ENCODE results near the gene PKN3. TPM values are rescaled to one million over a fixed set of nuclear protein-coding genes. Genes with fewer than 3 reads are reported as not detected.

Gene PKN3
- total and polyA plus RNA-seq, 2 of the 13 experiments (the other 11 are each of a cell fraction or from before 2014, with no cell fraction given), result 10.5 to 13.2 TPM

DNA sequence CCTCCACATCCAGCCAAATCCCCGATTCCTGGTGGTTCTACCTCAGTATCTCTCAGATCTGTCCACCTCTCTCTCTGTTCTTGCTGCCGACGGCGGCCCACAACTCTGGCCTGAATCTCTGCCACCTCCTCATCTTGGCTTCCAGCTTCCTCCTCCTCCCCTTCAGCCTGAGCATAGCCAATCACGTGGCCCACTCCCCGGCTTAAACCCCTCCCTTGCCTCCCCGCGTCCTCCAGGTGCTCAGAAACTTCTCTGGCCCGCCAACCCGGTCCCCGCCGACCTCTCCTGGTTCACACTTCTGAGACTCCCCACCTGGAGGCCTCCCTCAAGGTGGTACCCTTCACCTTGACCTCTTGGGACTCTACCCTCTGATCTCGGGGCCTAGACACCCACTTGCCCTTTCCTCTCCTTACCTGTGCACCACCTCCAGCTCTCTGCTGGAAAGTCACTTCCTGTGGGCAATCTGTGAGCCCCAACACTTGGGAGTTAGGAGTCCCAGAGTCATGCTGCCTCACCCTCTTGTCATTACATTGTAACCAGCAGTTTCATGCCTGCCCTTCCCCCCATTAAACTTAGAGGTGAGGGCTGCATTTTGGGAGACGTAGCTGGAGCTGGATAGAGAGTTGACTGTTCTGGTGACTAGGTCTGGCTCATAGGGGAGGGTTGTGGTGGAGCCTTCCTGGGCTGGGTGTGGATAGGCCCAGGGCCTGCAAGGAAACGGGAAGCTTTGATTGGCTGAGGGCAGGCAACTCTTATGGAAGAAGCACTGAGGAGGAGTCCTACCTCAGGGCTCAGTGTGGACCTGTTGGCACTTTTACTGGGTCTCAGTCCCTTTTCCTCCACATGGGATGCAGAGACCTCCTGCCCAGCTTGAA lies 17.7 kb upstream of the PKN3 start (continued):
- TF ChIP-seq PLSCR1 (CRISPR knock-in tag; IDR thresholded peaks at IDR 0.05; ENCODE audit: borderline replicate concordance), result no peak
- TF ChIP-seq EED (CRISPR knock-in tag; IDR thresholded peaks at IDR 0.05), result no peak
- TF ChIP-seq PCBP1 (IDR thresholded peaks at IDR 0.05; ENCODE audit: borderline replicate concordance, low read depth, low read length), result no peak
- TF ChIP-seq, protein P1, sequence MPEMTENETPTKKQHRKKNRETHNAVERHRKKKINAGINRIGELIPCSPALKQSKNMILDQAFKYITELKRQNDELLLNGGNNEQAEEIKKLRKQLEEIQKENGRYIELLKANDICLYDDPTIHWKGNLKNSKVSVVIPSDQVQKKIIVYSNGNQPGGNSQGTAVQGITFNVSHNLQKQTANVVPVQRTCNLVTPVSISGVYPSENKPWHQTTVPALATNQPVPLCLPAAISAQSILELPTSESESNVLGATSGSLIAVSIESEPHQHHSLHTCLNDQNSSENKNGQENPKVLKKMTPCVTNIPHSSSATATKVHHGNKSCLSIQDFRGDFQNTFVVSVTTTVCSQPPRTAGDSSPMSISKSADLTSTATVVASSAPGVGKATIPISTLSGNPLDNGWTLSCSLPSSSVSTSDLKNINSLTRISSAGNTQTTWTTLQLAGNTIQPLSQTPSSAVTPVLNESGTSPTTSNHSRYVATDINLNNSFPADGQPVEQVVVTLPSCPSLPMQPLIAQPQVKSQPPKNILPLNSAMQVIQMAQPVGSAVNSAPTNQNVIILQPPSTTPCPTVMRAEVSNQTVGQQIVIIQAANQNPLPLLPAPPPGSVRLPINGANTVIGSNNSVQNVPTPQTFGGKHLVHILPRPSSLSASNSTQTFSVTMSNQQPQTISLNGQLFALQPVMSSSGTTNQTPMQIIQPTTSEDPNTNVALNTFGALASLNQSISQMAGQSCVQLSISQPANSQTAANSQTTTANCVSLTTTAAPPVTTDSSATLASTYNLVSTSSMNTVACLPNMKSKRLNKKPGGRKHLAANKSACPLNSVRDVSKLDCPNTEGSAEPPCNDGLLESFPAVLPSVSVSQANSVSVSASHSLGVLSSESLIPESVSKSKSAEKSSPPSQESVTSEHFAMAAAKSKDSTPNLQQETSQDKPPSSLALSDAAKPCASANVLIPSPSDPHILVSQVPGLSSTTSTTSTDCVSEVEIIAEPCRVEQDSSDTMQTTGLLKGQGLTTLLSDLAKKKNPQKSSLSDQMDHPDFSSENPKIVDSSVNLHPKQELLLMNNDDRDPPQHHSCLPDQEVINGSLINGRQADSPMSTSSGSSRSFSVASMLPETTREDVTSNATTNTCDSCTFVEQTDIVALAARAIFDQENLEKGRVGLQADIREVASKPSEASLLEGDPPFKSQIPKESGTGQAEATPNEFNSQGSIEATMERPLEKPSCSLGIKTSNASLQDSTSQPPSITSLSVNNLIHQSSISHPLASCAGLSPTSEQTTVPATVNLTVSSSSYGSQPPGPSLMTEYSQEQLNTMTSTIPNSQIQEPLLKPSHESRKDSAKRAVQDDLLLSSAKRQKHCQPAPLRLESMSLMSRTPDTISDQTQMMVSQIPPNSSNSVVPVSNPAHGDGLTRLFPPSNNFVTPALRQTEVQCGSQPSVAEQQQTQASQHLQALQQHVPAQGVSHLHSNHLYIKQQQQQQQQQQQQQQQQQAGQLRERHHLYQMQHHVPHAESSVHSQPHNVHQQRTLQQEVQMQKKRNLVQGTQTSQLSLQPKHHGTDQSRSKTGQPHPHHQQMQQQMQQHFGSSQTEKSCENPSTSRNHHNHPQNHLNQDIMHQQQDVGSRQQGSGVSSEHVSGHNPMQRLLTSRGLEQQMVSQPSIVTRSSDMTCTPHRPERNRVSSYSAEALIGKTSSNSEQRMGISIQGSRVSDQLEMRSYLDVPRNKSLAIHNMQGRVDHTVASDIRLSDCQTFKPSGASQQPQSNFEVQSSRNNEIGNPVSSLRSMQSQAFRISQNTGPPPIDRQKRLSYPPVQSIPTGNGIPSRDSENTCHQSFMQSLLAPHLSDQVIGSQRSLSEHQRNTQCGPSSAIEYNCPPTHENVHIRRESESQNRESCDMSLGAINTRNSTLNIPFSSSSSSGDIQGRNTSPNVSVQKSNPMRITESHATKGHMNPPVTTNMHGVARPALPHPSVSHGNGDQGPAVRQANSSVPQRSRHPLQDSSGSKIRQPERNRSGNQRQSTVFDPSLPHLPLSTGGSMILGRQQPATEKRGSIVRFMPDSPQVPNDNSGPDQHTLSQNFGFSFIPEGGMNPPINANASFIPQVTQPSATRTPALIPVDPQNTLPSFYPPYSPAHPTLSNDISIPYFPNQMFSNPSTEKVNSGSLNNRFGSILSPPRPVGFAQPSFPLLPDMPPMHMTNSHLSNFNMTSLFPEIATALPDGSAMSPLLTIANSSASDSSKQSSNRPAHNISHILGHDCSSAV (CRISPR knock-in tag; IDR thresholded peaks at IDR 0.05; ENCODE audit: borderline replicate concordance), result no peak
- TF ChIP-seq RXRA (CRISPR knock-in tag; IDR thresholded peaks at IDR 0.05), result no peak
- TF ChIP-seq, protein P2, sequence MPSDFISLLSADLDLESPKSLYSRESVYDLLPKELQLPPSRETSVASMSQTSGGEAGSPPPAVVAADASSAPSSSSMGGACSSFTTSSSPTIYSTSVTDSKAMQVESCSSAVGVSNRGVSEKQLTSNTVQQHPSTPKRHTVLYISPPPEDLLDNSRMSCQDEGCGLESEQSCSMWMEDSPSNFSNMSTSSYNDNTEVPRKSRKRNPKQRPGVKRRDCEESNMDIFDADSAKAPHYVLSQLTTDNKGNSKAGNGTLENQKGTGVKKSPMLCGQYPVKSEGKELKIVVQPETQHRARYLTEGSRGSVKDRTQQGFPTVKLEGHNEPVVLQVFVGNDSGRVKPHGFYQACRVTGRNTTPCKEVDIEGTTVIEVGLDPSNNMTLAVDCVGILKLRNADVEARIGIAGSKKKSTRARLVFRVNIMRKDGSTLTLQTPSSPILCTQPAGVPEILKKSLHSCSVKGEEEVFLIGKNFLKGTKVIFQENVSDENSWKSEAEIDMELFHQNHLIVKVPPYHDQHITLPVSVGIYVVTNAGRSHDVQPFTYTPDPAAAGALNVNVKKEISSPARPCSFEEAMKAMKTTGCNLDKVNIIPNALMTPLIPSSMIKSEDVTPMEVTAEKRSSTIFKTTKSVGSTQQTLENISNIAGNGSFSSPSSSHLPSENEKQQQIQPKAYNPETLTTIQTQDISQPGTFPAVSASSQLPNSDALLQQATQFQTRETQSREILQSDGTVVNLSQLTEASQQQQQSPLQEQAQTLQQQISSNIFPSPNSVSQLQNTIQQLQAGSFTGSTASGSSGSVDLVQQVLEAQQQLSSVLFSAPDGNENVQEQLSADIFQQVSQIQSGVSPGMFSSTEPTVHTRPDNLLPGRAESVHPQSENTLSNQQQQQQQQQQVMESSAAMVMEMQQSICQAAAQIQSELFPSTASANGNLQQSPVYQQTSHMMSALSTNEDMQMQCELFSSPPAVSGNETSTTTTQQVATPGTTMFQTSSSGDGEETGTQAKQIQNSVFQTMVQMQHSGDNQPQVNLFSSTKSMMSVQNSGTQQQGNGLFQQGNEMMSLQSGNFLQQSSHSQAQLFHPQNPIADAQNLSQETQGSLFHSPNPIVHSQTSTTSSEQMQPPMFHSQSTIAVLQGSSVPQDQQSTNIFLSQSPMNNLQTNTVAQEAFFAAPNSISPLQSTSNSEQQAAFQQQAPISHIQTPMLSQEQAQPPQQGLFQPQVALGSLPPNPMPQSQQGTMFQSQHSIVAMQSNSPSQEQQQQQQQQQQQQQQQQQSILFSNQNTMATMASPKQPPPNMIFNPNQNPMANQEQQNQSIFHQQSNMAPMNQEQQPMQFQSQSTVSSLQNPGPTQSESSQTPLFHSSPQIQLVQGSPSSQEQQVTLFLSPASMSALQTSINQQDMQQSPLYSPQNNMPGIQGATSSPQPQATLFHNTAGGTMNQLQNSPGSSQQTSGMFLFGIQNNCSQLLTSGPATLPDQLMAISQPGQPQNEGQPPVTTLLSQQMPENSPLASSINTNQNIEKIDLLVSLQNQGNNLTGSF (CRISPR knock-in tag; IDR thresholded peaks at IDR 0.05), result no peak
- TF ChIP-seq, protein P3, sequence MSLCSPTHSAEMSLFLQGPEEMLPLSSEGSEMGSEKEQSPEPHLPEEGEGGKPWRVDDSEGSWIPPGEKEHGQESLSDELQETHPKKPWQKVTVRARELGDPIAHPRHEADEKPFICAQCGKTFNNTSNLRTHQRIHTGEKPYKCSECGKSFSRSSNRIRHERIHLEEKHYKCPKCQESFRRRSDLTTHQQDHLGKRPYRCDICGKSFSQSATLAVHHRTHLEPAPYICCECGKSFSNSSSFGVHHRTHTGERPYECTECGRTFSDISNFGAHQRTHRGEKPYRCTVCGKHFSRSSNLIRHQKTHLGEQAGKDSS (CRISPR knock-in tag; IDR thresholded peaks at IDR 0.05; ENCODE audit: borderline replicate concordance, low read depth), result 0 out of 2 replicates have a peak, but pooled peaks have one; percentile 12
- no peak for TF ChIP-seq NCOA1 (CRISPR knock-in tag; IDR thresholded peaks at IDR 0.05)
- no peak for TF ChIP-seq ZNF513 (CRISPR knock-in tag; conservative IDR thresholded peaks at IDR 0.05)
- no peak for TF ChIP-seq ZNF30 (CRISPR knock-in tag; IDR thresholded peaks at IDR 0.05)
- TF ChIP-seq IKZF1 (IDR thresholded peaks at IDR 0.05), result no peak
